Liver (tissue), 2 donors: ENCODE results near the gene TMPRSS6.

Experiments
- MAX ChIP-seq: IDR thresholded peaks from 2 replicates; pipeline ENCODE4 v1.6.1; 2016; ENCODE audit warnings: antibody characterized with exemption
- YY1 ChIP-seq: IDR thresholded peaks from 2 replicates; pipeline ENCODE4 v1.6.1; 2016; ENCODE audit warnings: antibody characterized with exemption, mild to moderate bottlenecking
- TF ChIP-seq, protein P1 (sequence below): fragments of 150-350 bp; IDR thresholded peaks from 2 replicates; pipeline ENCODE4 v1.5.1; 2017; ENCODE audit warnings: improper control_type of control experiment, low read depth, low read length; ENCODE audit not compliant: missing input control
- donor health status: healthy.

GRCh38 chr22:37061611-37062375 is 47.7 kb downstream of the TMPRSS6 start:
- TF ChIP-seq, protein P1, sequence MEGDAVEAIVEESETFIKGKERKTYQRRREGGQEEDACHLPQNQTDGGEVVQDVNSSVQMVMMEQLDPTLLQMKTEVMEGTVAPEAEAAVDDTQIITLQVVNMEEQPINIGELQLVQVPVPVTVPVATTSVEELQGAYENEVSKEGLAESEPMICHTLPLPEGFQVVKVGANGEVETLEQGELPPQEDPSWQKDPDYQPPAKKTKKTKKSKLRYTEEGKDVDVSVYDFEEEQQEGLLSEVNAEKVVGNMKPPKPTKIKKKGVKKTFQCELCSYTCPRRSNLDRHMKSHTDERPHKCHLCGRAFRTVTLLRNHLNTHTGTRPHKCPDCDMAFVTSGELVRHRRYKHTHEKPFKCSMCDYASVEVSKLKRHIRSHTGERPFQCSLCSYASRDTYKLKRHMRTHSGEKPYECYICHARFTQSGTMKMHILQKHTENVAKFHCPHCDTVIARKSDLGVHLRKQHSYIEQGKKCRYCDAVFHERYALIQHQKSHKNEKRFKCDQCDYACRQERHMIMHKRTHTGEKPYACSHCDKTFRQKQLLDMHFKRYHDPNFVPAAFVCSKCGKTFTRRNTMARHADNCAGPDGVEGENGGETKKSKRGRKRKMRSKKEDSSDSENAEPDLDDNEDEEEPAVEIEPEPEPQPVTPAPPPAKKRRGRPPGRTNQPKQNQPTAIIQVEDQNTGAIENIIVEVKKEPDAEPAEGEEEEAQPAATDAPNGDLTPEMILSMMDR = no peak
- TF ChIP-seq MAX = no peak
- no peak for TF ChIP-seq YY1
